Upper lobe of left lung (tissue), 4 donors: ENCODE measurements around the gene DYRK2.

Source experiments
- CTCF ChIP-seq, 6 experiments: fragments of 450-650 bp in 4 of 6; fragments of 200-600 bp in 2 of 6; sonication (generic) in 2 of 6; IDR thresholded peaks; one replicate each; pipeline ENCODE4 v1.5.1; 2016 to 2019; ENCODE audit warnings: antibody characterized with exemption in 6 of 6
- EP300 ChIP-seq, 4 donors: sonication (generic); formaldehyde crosslinking; IDR thresholded peaks; one replicate each; pipeline ENCODE4 v1.5.1; 2017; ENCODE audit warnings: antibody characterized with exemption in 4 of 4, control low read depth in 2 of 4
- POLR2A ChIP-seq, 4 donors: fragments of 450-650 bp; IDR thresholded peaks; one replicate each; pipeline ENCODE4 v1.5.1; 2016 to 2017; ENCODE audit warnings: antibody characterized with exemption in 4 of 4, mild to moderate bottlenecking in 2 of 4
- POLR2AphosphoS5 ChIP-seq, 2 donors: sonication (generic); formaldehyde crosslinking; IDR thresholded peaks; one replicate each; pipeline ENCODE4 v1.5.1; 2017; ENCODE audit warnings: antibody characterized with exemption in 2 of 2

GRCh38 chr12:67714648-67715047, 66.1 kb downstream of the DYRK2 start:
- no peak for TF ChIP-seq CTCF (IDR thresholded peaks at IDR 0.05)
- no peak for TF ChIP-seq POLR2AphosphoS5 (IDR thresholded peaks at IDR 0.05)
- TF ChIP-seq POLR2A (IDR thresholded peaks at IDR 0.05), result no peak
- no peak for TF ChIP-seq EP300 (IDR thresholded peaks at IDR 0.05)
